Measurements from ENCODE around the gene LYPLAL1.

LYPLAL1 gene

DNA sequence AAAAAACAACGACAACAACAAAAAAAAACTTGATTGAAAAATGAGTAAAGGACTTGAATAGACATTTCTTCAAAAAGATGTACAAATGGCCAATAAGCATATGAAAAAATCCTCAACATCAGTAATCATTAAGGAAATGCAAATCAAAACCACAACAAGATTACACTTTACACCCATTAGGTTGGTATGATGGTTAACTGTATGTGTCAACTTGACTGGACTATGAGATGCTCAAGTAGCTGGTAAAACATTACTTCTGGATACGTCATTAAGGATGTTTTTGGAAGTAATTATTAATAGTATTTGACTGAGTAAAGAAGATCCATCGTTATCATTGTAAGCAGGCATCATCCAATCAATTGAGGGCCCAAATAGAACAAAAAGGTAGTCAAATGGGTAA, 34.9 kb upstream of the LYPLAL1 start:
- Histone ChIP-seq H3K79me2 (ENCODE audit: insufficient read depth, low read length) (no peaks in the 10 kb centered on the region), H3K4me2 (ENCODE audit: low read length) (no peak overlapping the region), H3K9ac (ENCODE audit: low read length) (no peak overlapping the region), H3K36me3 (ENCODE audit: insufficient read depth, low read length) (no peaks in the 10 kb centered on the region), H3K9me2 (ENCODE audit: low read depth, low read length) (no peaks in the 10 kb centered on the region), H2AFZ (ENCODE audit: low read length) (no peak overlapping the region), H3K4me3 (ENCODE audit: low read depth, low read length, poor library complexity, severe bottlenecking) (no peak overlapping the region), H3F3A (ENCODE audit: insufficient read depth, low read length) (no peaks in the 10 kb centered on the region), H3K27ac (ENCODE audit: low read depth, low read length, poor library complexity, severe bottlenecking) (no peak overlapping the region), H3K9me3 (ENCODE audit: low read length) (no peaks in the 10 kb centered on the region), H3K27me3 (ENCODE audit: insufficient read depth, low read length) (no peaks in the 10 kb centered on the region), H3K4me1 (ENCODE audit: insufficient read depth, low read length, severe bottlenecking) (no peaks in the 10 kb centered on the region), H4K20me1 (ENCODE audit: insufficient read depth, low read length) (no peaks in the 10 kb centered on the region)
- TF ChIP-seq, protein P1, sequence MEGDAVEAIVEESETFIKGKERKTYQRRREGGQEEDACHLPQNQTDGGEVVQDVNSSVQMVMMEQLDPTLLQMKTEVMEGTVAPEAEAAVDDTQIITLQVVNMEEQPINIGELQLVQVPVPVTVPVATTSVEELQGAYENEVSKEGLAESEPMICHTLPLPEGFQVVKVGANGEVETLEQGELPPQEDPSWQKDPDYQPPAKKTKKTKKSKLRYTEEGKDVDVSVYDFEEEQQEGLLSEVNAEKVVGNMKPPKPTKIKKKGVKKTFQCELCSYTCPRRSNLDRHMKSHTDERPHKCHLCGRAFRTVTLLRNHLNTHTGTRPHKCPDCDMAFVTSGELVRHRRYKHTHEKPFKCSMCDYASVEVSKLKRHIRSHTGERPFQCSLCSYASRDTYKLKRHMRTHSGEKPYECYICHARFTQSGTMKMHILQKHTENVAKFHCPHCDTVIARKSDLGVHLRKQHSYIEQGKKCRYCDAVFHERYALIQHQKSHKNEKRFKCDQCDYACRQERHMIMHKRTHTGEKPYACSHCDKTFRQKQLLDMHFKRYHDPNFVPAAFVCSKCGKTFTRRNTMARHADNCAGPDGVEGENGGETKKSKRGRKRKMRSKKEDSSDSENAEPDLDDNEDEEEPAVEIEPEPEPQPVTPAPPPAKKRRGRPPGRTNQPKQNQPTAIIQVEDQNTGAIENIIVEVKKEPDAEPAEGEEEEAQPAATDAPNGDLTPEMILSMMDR (IDR thresholded peaks at IDR 0.05; ENCODE audit: low read length) = no peak
- no peak for TF ChIP-seq EZH2 (IDR thresholded peaks at IDR 0.05; ENCODE audit: borderline replicate concordance, low read length)

DNA sequence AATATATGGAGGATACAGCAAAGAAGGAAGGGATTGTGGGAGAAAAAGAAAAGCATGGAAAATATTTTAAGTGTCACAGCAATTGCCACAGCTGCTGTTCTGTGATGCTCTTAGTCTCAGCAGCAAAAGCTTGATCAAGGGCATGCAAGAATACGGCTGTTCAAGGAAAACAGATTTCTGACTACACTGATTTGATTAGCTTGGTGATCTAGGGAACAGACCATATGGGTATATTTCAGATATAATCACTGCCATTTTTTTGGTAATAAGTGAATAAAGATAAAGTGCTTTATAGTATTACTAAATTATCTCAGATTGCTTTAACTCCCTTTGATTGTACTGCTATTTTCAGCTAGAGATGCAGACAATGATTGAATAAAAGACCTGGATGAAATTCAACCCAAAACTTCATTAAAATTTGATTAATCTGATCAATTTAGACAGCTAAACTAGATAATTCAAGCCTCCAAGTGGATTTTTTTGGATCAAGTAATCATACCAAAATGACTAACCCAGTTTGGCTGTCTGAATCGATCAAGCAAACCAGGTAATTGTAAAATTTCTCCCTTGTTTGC, 33.3 kb upstream of the LYPLAL1 start:
- H3F3A ChIP-seq (ENCODE audit: insufficient read depth, low read length) = no peaks in the 10 kb centered on the region
- H3K9me3 ChIP-seq (ENCODE audit: low read length) = no peaks in the 10 kb centered on the region
- H3K9me2 ChIP-seq (ENCODE audit: low read depth, low read length) = no peaks in the 10 kb centered on the region
- H4K20me1 ChIP-seq (ENCODE audit: insufficient read depth, low read length) = no peaks in the 10 kb centered on the region
- no peaks in the 10 kb centered on the region for H3K4me1 ChIP-seq (ENCODE audit: insufficient read depth, low read length, severe bottlenecking)
- no peak overlapping the region for H3K27ac ChIP-seq (ENCODE audit: low read depth, low read length, poor library complexity, severe bottlenecking)
- H3K79me2 ChIP-seq (ENCODE audit: insufficient read depth, low read length) = no peaks in the 10 kb centered on the region
- H3K9ac ChIP-seq (ENCODE audit: low read length) = no peak overlapping the region
- no peaks in the 10 kb centered on the region for H3K36me3 ChIP-seq (ENCODE audit: insufficient read depth, low read length)
- H3K4me3 ChIP-seq (ENCODE audit: low read depth, low read length, poor library complexity, severe bottlenecking) = no peak overlapping the region
- no peak overlapping the region for H2AFZ ChIP-seq (ENCODE audit: low read length)
- no peaks in the 10 kb centered on the region for H3K27me3 ChIP-seq (ENCODE audit: insufficient read depth, low read length)
- H3K4me2 ChIP-seq (ENCODE audit: low read length) = no peak overlapping the region
- TF ChIP-seq, protein P1 (IDR thresholded peaks at IDR 0.05; ENCODE audit: low read length) = no peak
- no peak for TF ChIP-seq EZH2 (IDR thresholded peaks at IDR 0.05; ENCODE audit: borderline replicate concordance, low read length)

DNA sequence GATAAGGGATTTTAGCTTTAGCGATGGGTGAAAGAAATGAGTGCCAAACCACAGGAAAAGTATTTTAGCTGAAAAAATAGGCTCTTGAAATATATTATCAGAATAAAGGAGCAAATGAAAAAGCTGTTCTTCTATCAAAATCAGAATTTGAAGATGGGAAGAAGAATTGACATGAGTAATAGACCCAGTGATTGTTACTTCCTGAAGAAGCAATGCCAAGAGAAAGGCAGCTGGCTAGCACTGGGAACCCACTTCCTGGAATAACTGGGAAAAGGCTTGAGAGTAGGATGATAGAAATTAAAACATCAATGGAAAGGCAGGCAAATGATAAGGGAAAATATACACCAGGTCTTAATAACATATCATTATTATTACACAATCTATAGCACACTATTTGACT, 29.9 kb upstream of the LYPLAL1 start:
- H3K79me2 ChIP-seq (ENCODE audit: insufficient read depth, low read length) = no peaks in the 10 kb centered on the region
- no peak overlapping the region for H2AFZ ChIP-seq (ENCODE audit: low read length)
- no peaks in the 10 kb centered on the region for H3K27me3 ChIP-seq (ENCODE audit: insufficient read depth, low read length)
- H3K9ac ChIP-seq (ENCODE audit: low read length) = no peak overlapping the region
- no peak overlapping the region for H3K27ac ChIP-seq (ENCODE audit: low read depth, low read length, poor library complexity, severe bottlenecking)
- H3K4me3 ChIP-seq (ENCODE audit: low read depth, low read length, poor library complexity, severe bottlenecking) = no peak overlapping the region
- TF ChIP-seq, protein P1 (IDR thresholded peaks at IDR 0.05; ENCODE audit: low read length) = no peak
- H3K9me3 ChIP-seq (ENCODE audit: low read length) = no peaks in the 10 kb centered on the region
- no peaks in the 10 kb centered on the region for H3F3A ChIP-seq (ENCODE audit: insufficient read depth, low read length)
- no peaks in the 10 kb centered on the region; the same call in 1 of the 2 replicates for H3K9me2 ChIP-seq (ENCODE audit: low read depth, low read length)
- H3K36me3 ChIP-seq (ENCODE audit: insufficient read depth, low read length) = no peaks in the 10 kb centered on the region
- no peaks in the 10 kb centered on the region for H3K4me1 ChIP-seq (ENCODE audit: insufficient read depth, low read length, severe bottlenecking)
- no peak overlapping the region for H3K4me2 ChIP-seq (ENCODE audit: low read length)
- H4K20me1 ChIP-seq (ENCODE audit: insufficient read depth, low read length) = no peaks in the 10 kb centered on the region

Measured in OCI-LY1 (cell line).